ENCODE measurements around the gene BTK.
"Not testable (repeated sequence)": the region's sequence is repeated elsewhere in the genome, so short reads cannot be mapped to it uniquely, and the experiment has no call there.

BTK gene

GRCh38 chrX:101337776-101338271, 48.2 kb downstream of the BTK start:
- no peak for DNase-seq (ENCODE audit: low read depth)

- not testable (repeated sequence) for DNase-seq (ENCODE audit: low read depth)
Observed at GRCh38 chrX:101334310-101334709, 51.7 kb downstream of the BTK start.

GRCh38 chrX:101326600-101326999, 59.4 kb downstream of the BTK start:
- not testable (repeated sequence) for DNase-seq (ENCODE audit: low read depth)

GRCh38 chrX:101303790-101304189, 82.2 kb downstream of the BTK start:
- no peak for DNase-seq (ENCODE audit: low read depth)

Measured in non-pigmented ciliary epithelial cell (primary cell).